GM21786 (cell line): ENCODE data around the gene MIPOL1.
"Not testable (repeated sequence)": the region's sequence is repeated elsewhere in the genome, so short reads cannot be mapped to it uniquely, and the experiment has no call there.

ENCODE experiments used
- ATAC-seq: cut with Tn5 transposase; IDR thresholded peaks from one replicate; pipeline ENCODE4 v1.9.1; 2021; ENCODE audit not compliant: unreplicated experiment

MIPOL1 gene, protein sequence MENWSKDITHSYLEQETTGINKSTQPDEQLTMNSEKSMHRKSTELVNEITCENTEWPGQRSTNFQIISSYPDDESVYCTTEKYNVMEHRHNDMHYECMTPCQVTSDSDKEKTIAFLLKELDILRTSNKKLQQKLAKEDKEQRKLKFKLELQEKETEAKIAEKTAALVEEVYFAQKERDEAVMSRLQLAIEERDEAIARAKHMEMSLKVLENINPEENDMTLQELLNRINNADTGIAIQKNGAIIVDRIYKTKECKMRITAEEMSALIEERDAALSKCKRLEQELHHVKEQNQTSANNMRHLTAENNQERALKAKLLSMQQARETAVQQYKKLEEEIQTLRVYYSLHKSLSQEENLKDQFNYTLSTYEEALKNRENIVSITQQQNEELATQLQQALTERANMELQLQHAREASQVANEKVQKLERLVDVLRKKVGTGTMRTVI

DNA sequence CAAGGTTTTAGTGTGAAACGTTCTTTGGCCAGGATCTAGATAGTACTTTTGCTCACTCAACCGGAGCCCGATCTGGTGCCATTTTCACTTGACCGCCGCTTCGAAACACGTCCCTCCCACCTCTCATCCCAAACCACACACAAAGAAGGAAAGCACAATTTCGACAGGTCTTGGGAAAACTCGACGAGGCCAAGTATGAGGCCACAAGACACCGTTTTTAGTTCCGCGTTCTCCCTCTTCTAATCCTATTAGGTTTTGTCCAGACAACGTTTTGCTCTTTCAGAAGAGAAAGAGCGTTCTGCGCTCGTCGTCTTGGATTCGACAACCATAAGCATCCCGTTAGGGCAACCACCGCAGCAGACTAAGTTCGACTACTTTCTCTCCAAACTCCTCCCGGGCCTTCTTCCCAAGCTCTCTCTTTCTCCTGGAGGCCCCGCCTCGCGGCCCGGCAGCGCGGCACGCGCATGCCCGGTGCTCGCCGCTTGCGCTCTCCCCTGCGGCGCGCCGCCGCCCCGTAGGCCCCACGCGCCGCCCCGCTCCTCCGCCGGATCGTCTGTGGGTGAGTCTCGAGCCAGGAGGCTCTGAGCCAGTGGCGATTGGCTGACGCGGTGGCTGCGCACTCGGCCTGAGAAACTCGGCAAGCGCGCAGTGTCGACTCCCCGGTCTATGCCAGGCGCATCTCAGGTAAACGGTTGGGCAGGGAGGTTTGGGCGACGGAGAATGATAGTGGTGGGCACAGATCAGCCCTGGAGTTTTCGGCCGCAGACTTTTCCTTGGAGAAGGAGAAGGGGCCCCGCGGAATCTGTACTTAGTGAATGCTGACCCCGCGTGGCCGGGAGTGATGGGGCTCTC lies at the start of gene MIPOL1:
Gene MIPOL1 (plus strand): TSS at position 517 of the 852 bp plus-strand sequence. CDS start 49,952 bp downstream, outside the sequence.
- no peak for ATAC-seq

DNA sequence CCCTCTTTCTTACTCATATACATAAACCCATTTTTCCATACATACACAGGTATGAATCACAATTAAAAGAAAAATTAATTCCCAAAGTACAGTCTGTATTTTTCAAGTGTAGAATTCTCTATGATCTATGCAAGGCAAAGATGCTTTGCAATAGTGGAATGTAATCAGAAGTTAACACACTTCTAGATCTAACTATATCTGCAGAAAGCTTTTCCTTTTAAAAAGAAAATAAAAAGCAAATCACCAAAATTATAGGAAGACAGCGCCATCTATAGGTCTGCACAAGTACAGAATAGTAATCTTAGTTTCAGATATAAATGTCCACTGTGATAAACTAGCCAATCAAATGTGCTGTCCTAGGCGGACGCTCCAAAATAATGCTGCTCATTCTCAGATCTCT lies 47.3 kb upstream of the MIPOL1 start:
- no peak for ATAC-seq

DNA sequence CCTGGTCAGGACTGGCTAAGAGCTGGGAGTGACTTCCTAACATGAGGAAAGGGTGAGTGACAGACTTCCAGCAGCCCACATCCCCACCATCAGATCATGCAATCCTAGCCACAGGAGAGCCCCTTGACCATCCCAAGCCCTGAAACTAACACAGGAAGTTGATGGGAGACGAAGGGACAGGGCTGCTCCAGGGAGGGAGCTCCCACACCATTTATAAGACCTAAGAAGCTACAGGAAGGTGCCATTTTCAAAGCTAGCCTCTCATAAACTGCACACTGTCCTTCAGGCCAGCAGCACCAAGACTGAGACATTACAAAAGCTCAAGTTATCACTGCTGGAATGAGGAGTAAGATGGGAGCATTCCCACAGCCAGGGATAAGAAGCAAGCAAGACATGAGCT lies 44.7 kb upstream of the MIPOL1 start:
- ATAC-seq: no peak

DNA sequence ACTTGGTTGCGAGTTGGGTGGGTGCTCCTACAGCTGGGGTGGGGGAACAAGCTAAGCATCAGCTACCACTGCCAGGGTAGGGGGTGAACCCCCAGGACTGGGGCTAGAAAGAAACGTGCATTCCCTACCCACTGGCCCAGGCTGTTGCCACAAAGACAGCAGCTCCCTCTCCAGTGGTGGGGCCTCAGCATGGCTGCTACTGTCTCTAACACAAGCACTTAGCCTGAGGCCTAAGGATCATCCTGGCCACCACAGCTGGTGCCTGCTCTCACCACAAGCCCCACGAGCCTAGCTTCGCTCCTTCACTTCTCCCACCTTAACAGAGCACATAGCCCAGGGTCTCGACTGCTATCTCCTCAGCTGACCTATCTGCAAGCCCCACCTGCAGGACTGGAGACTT lies 44.3 kb upstream of the MIPOL1 start:
- no peak for ATAC-seq

DNA sequence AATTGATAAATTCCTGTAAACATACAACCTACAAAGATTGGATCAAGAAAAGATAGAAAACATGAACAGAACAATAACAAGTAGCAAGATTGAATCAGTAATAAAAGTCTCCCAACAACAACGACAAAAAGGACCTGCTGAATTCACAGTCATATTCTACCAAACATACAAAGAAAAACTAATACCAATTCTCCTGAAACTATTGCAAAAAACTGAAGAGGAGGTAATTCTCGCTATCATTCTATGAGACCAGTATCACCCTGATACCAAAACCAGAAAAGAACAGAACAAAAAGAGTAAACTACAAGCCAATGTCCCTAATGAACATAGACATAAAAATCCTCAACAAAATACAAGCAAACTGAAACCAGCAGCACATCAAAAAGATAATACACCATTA lies 39.8 kb upstream of the MIPOL1 start:
- ATAC-seq: no peak

DNA sequence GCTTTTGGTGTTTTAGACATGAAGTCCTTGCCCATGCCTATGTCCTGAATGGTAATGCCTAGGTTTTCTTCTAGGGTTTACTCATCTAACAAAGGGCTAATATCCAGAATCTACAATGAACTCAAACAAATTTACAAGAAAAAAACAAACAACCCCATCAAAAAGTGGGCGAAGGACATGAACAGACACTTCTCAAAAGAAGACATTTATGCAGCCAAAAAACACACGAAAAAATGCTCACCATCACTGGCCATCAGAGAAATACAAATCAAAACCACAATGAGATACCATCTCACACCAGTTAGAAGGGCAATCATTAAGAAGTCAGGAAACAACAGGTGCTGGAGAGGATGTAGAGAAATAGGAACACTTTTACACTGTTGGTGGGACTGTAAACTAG lies 35.4 kb upstream of the MIPOL1 start:
- not testable (repeated sequence) for ATAC-seq

DNA sequence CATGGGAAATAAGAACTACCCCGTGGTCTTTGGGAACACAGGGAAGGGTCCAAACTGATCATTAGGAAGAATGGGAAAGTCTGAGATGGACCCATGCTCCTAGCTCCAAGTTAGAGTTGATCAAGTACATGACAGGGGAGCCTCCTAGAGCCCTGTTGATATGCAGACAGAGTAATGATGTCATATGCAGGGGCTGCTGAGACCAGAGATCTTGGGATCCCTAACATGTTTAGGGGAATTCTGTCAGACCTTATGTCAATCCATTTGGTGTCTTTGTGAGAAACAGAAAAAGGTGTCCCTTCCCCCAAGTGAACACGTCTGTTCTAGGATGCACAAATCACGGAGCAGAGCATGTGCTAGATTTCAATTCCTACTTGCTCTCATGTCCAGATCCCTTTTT lies 31.9 kb upstream of the MIPOL1 start:
- no peak for ATAC-seq

DNA sequence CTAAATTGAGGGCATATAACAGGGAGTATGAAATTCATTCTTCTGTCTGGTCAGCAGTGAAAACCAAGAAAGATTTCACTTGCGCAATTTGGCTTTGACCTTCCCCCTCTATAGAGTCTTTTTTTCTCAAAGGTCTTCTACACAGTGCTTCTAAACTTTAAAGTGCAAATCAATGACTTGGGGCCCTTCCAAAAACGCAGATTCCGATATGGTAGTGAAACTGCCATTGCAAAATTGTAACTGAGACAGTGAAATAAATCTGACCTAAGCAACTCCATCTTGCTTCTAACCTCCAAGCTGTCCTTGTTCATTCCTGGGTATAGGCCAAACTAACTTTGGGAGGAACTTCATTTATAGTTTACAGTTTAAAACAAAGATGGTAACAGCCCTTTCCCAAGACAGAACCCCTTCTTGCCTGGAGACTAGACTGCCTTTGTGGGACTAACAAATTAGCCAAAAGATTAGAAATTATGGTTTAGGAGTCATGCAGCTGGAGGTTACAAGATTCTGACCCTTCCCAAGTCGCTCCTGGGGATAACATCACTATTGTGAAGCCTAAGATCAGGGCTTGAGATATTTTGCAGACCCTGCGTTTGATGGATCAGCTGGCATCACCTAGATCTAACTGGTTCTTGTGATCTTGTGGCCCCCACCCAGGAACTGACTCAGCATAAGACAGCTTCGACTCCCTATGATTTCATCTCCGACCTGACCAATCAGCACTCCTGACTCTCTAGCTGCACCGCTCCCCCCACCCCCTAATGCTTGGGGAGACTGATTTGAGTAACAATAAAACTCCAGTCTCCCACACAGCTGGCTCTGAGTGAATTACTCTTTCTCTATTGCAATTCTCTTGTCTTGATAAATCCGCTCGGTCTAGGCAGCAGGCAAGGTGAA lies 30.3 kb upstream of the MIPOL1 start:
- ATAC-seq: no peak

DNA sequence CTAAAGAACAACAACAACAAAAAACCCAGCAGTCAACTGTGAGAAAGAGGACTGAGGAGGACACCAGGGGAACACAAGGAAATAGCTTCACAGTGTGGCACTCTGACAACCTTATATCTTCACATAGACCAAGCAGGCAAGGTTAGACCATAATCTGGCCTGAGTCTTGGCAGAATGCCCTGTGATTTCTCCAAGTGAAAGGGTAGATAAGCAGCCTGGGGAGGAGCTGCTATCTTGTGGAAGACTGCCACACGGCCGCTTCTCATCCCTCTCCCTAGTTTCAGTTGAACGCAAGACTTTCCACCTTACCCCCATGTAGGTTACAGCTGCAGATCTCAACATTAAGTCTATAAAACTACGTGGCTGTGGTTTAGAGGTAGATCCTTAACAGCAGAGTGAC lies 29.0 kb upstream of the MIPOL1 start:
- ATAC-seq: no peak

DNA sequence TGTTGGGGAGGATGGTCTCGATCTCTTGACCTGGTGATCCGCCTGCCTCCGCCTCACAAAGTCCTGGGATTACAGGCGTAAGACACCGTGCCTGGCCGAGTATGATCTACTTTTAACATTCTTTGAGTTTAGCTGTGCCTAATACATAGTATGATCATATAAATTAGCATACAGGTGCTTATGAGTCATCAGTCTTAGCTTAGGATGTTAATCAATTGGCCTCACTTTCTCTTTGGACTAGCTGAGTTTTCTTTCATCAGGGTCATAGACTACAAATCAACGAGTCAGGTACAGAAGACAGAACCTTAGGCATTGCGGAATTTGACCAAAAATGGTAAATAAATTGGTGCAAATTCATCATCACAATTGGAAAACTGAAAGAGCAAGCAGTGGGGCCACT lies 27.5 kb upstream of the MIPOL1 start:
- no peak for ATAC-seq

DNA sequence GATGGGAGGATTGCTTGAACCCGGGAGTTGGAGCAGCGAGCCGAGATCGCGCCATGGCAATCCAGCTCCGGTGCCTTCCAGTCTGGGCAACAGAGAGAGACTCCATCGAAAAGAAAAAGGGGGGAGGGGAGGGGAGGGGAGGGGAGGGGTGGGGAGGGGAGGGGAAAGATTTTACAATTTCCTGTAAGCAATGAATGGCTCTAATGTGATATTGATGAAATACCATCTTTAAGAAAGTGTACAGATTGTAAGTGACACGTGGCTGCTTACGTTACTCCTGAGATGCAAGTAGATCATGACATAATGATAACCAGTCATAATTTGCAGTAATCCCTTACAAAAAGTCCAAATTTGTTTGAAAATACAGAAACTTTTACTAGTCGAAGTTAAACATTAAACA lies 26.7 kb upstream of the MIPOL1 start:
- ATAC-seq: no peak

DNA sequence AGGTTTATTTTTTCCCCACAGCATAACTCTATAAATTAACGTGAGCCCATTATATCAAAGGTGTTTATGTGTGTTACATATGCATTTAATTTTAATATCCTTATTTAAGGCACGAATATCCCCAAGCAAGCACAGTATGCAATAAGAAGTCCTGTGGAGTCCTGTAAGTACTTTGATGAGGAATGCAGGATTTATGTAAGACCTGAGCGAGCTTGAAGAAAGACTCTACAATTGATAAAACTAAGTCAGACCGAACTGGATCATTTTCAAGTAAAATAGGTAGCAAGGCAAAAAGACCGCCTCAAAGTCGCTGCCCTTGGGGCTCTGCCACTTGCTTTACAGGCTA lies 26.1 kb upstream of the MIPOL1 start:
- no peak for ATAC-seq

DNA sequence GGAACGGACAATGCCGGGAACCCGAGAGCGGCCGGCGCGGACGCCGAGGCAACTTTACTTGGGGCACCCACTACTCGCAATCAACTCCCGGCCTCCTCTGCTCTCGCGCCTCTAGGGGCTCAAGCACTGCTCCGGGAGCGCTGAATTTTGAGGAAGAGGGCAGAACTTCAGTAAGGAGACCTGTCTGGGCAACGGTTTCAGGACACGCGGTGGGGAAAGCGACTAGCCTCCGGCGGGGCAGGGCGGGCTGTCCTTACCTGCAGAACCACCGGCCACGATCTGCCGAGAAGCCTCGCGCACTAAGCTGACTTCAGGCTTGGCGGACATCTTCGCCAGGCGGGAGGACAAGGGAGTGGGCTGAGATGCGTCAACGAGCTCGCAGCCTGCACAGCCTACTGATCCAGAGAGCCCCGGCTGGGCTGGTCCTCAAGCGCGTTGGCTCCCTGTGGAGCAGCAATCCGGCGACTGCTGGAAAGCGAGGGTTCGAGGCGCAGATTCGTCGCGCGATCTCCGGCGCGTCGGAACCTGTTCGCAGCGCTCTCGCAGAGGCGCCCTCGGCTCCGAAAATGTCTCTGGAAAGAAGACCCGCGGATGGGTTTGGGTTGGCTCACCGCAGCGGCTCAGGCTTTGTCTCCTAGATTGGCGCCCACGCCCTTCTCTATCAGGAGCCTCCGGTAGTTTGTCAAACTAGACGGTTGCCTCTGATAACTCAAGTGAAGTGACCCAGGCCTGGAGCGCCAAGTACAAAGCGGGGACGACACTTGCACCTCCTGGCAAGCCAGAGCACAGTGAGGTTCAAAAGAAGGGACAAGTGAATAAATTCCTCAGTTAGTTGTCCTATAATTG lies 25.5 kb upstream of the MIPOL1 start, which contains the start of gene SLC25A21:
Gene SLC25A21 (minus strand): TSS at position 583 of the 846 bp plus-strand sequence.
- no peak for ATAC-seq

DNA sequence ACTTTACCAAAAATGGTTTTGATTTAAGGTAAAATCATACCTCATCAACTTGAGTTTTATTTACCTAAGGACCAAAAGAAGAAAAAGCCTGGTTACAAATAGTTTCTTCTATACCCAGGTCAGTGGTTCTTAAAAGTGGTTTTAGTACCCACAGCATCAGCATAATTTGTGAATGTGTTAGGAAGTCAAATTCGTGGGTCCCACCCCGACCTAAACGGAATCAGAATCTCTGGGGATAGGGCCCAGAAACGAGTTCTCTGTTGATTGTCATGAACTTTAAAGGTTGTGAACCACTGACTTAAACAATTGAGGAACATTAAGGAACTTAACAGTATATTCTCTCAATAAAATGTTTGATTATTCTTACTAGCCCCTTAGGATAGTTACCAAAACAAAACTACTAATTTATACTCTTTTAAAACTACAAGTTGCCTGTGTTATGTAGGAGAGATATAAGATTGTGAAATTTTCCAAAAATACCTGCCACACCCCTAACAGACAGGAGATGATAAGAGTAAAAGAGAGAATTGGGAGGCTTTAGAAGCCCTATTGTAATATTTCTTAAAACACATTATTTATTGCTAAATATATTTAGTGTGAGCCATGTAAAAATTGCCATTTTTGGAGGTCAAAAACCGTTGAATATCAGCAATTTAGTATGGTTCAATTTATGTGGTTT lies 24.7 kb upstream of the MIPOL1 start:
- ATAC-seq: no peak

DNA sequence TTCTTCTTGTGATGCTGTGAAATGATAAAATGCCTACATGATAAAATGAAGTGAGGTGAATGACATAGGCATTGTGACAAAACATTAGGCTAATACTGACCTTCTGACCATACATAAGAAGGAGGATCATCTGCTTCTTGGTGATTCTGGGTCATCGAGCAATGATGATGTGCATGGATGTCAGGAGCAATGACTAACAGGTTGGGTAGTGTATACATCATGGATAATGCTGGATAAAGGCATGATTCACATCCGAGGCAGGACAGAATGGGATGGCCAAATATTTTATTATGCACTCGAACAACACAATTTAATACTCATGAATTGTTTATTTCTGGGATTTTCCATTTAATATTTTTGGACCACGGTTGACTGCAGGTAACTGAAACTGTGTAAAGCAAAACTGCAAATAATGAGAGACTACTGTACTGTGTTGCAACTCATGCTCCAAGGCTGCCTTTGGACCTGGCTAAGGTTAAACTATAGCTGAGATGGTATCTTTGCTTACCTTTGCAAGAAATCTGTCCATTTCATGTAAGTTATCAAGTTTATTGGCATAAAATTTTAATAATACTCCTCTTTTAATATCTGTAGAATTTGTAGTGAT lies 17.7 kb upstream of the MIPOL1 start:
- ATAC-seq: no peak

DNA sequence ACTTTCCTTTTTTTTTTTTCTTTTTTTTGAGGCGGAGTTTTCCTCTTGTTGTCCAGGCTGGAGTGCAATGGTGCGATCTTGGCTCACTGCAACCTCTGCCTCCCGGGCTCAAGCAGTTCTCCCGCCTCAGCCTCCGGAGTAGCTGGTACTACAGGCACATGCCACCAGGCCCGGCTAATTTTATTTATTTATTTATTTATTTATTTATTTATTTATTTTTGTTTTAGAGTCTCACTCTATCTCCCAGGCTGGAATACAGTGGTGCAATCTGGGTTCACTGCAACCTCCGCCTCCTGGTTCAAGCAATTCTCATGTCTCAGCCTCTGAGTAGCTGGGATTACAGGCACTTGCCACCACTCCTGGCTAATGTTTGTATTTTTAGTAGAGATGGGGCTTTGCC lies 16.9 kb upstream of the MIPOL1 start:
- ATAC-seq: not testable (repeated sequence)

DNA sequence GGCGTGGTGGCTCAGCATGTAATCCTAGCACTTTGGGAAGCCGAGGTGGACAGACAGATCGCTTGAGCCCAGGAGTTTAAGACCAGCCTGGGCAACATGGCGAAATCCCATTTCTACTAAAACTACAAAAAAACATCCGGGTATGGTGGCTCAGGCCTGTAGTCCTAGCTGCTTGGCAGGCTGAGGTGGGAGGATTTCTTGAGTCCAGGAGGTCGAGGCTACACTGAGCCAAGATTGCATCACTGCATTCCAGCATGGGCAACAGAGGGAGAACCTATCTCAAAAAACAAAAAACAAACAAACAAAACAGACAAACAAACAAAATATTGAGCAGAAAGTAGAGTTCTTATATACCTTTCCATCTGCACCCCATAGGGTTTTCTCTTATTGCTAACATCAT lies 16.3 kb upstream of the MIPOL1 start:
- no peak for ATAC-seq

DNA sequence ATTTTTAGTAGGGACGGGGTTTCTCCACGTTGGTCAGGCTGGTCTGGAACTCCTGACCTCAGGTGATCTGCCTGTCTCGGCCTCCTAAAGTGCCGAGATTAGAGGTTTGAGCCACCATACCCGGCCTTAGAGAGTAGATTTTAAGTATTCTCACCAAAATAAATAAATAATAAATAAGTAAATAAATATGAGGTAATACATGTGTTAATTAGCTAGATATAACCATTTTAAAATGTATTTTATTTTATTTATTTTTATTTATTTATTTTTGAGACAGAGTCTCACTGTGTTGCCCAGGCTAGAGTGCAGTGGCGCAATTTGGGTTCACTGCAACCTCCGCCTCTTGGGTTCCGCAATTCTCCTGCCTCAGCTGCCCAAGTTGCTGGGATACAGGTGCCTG lies 13.2 kb upstream of the MIPOL1 start:
- ATAC-seq: not testable (repeated sequence)

DNA sequence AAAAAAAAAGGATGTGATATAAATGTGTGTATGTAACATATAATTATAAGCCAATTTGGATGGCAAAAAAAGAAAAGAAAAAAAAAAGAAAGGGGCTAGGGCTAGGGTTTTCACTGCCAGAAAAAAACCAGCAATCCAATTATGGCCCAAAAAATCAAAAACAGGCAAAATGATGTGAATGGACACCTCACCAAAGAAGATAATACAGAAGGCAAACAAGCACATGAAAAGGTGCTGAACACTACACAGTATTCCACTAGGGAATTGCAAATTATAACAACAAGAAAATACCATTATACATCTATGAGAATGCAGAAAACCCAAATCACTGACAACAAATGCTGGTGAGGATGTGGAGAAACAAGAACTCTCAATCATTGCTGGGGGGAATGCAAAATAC lies 12.1 kb upstream of the MIPOL1 start:
- no peak for ATAC-seq
